Activated T-cell treated with anti-CD3 and anti-CD28 coated beads, Interleukin-2, amount 50 U/mL, for 72 hours (primary cell): ENCODE results near the gene U2AF2. TPM values are rescaled to one million over a fixed set of nuclear protein-coding genes. Genes with fewer than 3 reads are reported as not detected.
A peak's percentile ranks its signal among the peaks of the same experiment; 100 is the strongest.

Experiments
- ATAC-seq, 2 donors: fragments of 150-1000 bp; cut with Tn5 transposase; replicated peaks in 1 of 2; 2 replicates each; pipeline ENCODE4 v1.10.0; 2021; ENCODE audit warnings: moderate library complexity in 2 of 2, mild to moderate bottlenecking in 1 of 2
- DNase-seq, 2 donors: peaks; one replicate each; pipeline ENCODE4 v3.0.0; 2021 to 2022; ENCODE audit warnings: mixed read lengths in 1 of 2
- H3K27ac Mint-ChIP-seq: one replicate; pipeline ENCODE4 v1.8.0; 2022; ENCODE audit warnings: mild to moderate bottlenecking, moderate library complexity, mixed read lengths
- H3K27me3 Mint-ChIP-seq: one replicate; pipeline ENCODE4 v1.8.0; 2022; ENCODE audit warnings: low read depth, mixed read lengths
- H3K36me3 Mint-ChIP-seq, 2 donors: one replicate each; pipeline ENCODE4 v1.8.0; 2022; ENCODE audit warnings: mixed read lengths in 2 of 2, mild to moderate bottlenecking in 1 of 2; ENCODE audit not compliant: insufficient read depth in 2 of 2
- H3K4me1 Mint-ChIP-seq: one replicate; pipeline ENCODE4 v1.8.0; 2022; ENCODE audit warnings: low read depth, mixed read lengths
- H3K4me3 Mint-ChIP-seq, 2 donors: one replicate each; pipeline ENCODE4 v1.8.0; 2022; ENCODE audit warnings: mild to moderate bottlenecking in 2 of 2, mixed read lengths in 2 of 2, moderate library complexity in 2 of 2
- H3K9me3 Mint-ChIP-seq, 2 donors: one replicate each; pipeline ENCODE4 v1.8.0; 2022; ENCODE audit warnings: mixed read lengths in 2 of 2
- total RNA-seq, 2 donors: library from RNA; stranded (reverse); gene quantifications; one replicate each; pipeline ENCODE4 v1.2.3, GENCODE V29; 2022

Gene U2AF2
- 100 to 1,000 TPM; 128 to 137 TPM for total RNA-seq

GRCh38 chr19:55654868-55655647 is at the start of gene U2AF2:
TSS of gene U2AF2 (plus strand) at chr19:55655035. CDS start at chr19:55655105, 70 bp downstream.
- Mint-ChIP-seq H3K27ac (peak within 1 kb of the TSS; percentile 98), H3K9me3 (no peaks in the 10 kb centered on the region), H3K36me3 (peaks cover 7 to 8% of the 10 kb centered on the region in 2 donors), H3K4me3 (peak within 1 kb of the TSS; percentile 85 to 97), H3K27me3 (no peaks in the 10 kb centered on the region), H3K4me1 (peaks cover 55% of the 10 kb centered on the region)
- DNase-seq: peak; percentile 95
- ATAC-seq: peak; percentile 59 to 65

- peak overlapping the region; percentile 79 for H3K27ac Mint-ChIP-seq
- H3K4me1 Mint-ChIP-seq: peaks cover 51% of the 10 kb centered on the region
Observed at GRCh38 chr19:55605207-55605636, 49.6 kb upstream of the U2AF2 start.

GRCh38 chr19:55605637-55606470 is 49.0 kb upstream of the U2AF2 start, which contains the start of gene ZNF865:
TSS of gene ZNF865 (plus strand) at chr19:55605647. CDS start at chr19:55613619, 7,972 bp downstream.
- no peaks in the 10 kb centered on the region for H3K27me3 Mint-ChIP-seq
- peak; percentile 77 to 81 for DNase-seq
- H3K36me3 Mint-ChIP-seq: peaks cover 16 to 17% of the 10 kb centered on the region in 2 donors
- H3K4me3 Mint-ChIP-seq: peak within 1 kb of the TSS; percentile 96
- H3K9me3 Mint-ChIP-seq: no peaks in the 10 kb centered on the region
- ATAC-seq: peak; percentile 34 to 48
- peak within 1 kb of the TSS; percentile 92 for H3K27ac Mint-ChIP-seq
- peaks cover 51% of the 10 kb centered on the region for H3K4me1 Mint-ChIP-seq

More at GRCh38 chr19:55605207-55605636, 49.6 kb upstream of the U2AF2 start:
- ATAC-seq (peak; percentile 82 to 85), DNase-seq (peak; percentile 99 to 100)
- no peaks in the 10 kb centered on the region for H3K9me3 Mint-ChIP-seq
- H3K4me3 Mint-ChIP-seq: peak overlapping the region; percentile 86
- no peaks in the 10 kb centered on the region for H3K27me3 Mint-ChIP-seq
- peaks cover 14 to 16% of the 10 kb centered on the region in 2 donors for H3K36me3 Mint-ChIP-seq

- Mint-ChIP-seq H3K27ac (peak overlapping the region; percentile 92), H3K4me1 (peaks cover 50% of the 10 kb centered on the region), H3K36me3 (peaks cover 14 to 16% of the 10 kb centered on the region in 2 donors), H3K9me3 (no peaks in the 10 kb centered on the region), H3K4me3 (peak overlapping the region; percentile 96), H3K27me3 (no peaks in the 10 kb centered on the region)
- DNase-seq (no peak), ATAC-seq (no peak)
Observed at GRCh38 chr19:55606471-55606787, 48.4 kb upstream of the U2AF2 start.

GRCh38 chr19:55606817-55607216 is 48.0 kb upstream of the U2AF2 start:
- H3K27ac Mint-ChIP-seq: peak overlapping the region; percentile 92
- ATAC-seq (no peak), DNase-seq (no peak)
- peak overlapping the region; percentile 96 for H3K4me3 Mint-ChIP-seq
- H3K27me3 Mint-ChIP-seq: no peaks in the 10 kb centered on the region
- no peaks in the 10 kb centered on the region for H3K9me3 Mint-ChIP-seq
- H3K36me3 Mint-ChIP-seq: peaks cover 14 to 16% of the 10 kb centered on the region in 2 donors
- H3K4me1 Mint-ChIP-seq: peaks cover 50% of the 10 kb centered on the region

GRCh38 chr19:55609326-55609725 is 45.5 kb upstream of the U2AF2 start:
- H3K27me3 Mint-ChIP-seq: no peaks in the 10 kb centered on the region
- no peaks in the 10 kb centered on the region for H3K9me3 Mint-ChIP-seq
- ATAC-seq: no peak
- H3K4me3 Mint-ChIP-seq: no peak overlapping the region
- H3K4me1 Mint-ChIP-seq: peaks cover 42% of the 10 kb centered on the region
- H3K36me3 Mint-ChIP-seq: peaks cover 15 to 16% of the 10 kb centered on the region in 2 donors
- no peak for DNase-seq
- H3K27ac Mint-ChIP-seq: no peak overlapping the region

- Mint-ChIP-seq H3K4me1 (peaks cover 28% of the 10 kb centered on the region), H3K4me3 (no peak overlapping the region), H3K27me3 (no peaks in the 10 kb centered on the region), H3K36me3 (peaks cover 10 to 12% of the 10 kb centered on the region in 2 donors), H3K27ac (peak overlapping the region; percentile 9), H3K9me3 (no peaks in the 10 kb centered on the region)
- ATAC-seq (no peak), DNase-seq (no peak)
Observed at GRCh38 chr19:55611300-55611982, 43.4 kb upstream of the U2AF2 start.

- no peaks in the 10 kb centered on the region for H3K27me3 Mint-ChIP-seq
- DNase-seq (no peak), ATAC-seq (no peak)
- H3K4me1 Mint-ChIP-seq: peaks cover 21% of the 10 kb centered on the region
- H3K9me3 Mint-ChIP-seq: no peaks in the 10 kb centered on the region
- peak overlapping the region; percentile 89 for H3K27ac Mint-ChIP-seq
- H3K4me3 Mint-ChIP-seq: no peak overlapping the region
- H3K36me3 Mint-ChIP-seq: peaks cover 6 to 12% of the 10 kb centered on the region in 2 donors
Observed at GRCh38 chr19:55611983-55612645, 42.7 kb upstream of the U2AF2 start.

- no peaks in the 10 kb centered on the region for H3K9me3 Mint-ChIP-seq
- peaks cover 10% of the 10 kb centered on the region for H3K4me1 Mint-ChIP-seq
- no peaks in the 10 kb centered on the region for H3K27me3 Mint-ChIP-seq
- H3K36me3 Mint-ChIP-seq: peaks cover 8 to 9% of the 10 kb centered on the region in 2 donors
- no peak for DNase-seq
- no peak for ATAC-seq
- no peak overlapping the region for H3K4me3 Mint-ChIP-seq
- H3K27ac Mint-ChIP-seq: no peak overlapping the region
Observed at GRCh38 chr19:55613396-55613795, 41.4 kb upstream of the U2AF2 start.

GRCh38 chr19:55613930-55614710 is 40.7 kb upstream of the U2AF2 start:
- peaks cover 8 to 9% of the 10 kb centered on the region in 2 donors for H3K36me3 Mint-ChIP-seq
- H3K4me3 Mint-ChIP-seq: no peak overlapping the region
- no peaks in the 10 kb centered on the region for H3K27me3 Mint-ChIP-seq
- H3K27ac Mint-ChIP-seq: no peak overlapping the region
- no peaks in the 10 kb centered on the region for H3K9me3 Mint-ChIP-seq
- ATAC-seq (no peak), DNase-seq (no peak)
- peaks cover 10% of the 10 kb centered on the region for H3K4me1 Mint-ChIP-seq

- no peak overlapping the region for H3K4me3 Mint-ChIP-seq
- H3K27ac Mint-ChIP-seq: no peak overlapping the region
- ATAC-seq: no peak
Observed at GRCh38 chr19:55614711-55615542, 39.9 kb upstream of the U2AF2 start.

More at GRCh38 chr19:55614711-55615542, 39.9 kb upstream of the U2AF2 start:
- H3K36me3 Mint-ChIP-seq: peaks cover 5 to 15% of the 10 kb centered on the region in 2 donors
- peaks cover 16% of the 10 kb centered on the region for H3K4me1 Mint-ChIP-seq
- no peaks in the 10 kb centered on the region for H3K9me3 Mint-ChIP-seq
- no peak for DNase-seq
- H3K27me3 Mint-ChIP-seq: no peaks in the 10 kb centered on the region
